Measurements from ENCODE around the gene RRBP1.

The RRBP1 gene

GRCh38 chr20:17685168-17685567 is 3.1 kb upstream of the RRBP1 start:
- in situ Hi-C loops (cut with MboI; ENCODE audit: low sequenced_read_pairs), result loop anchor here (25.0 kb wide), 1 partner anchor 202 kb away; no protein-coding TSS in a partner anchor

GRCh38 chr20:17684077-17684888 is 2.2 kb upstream of the RRBP1 start:
- in situ Hi-C loops (cut with MboI; ENCODE audit: low sequenced_read_pairs), result loop anchor here (25.0 kb wide), 1 partner anchor 203 kb away; no protein-coding TSS in a partner anchor

DNA sequence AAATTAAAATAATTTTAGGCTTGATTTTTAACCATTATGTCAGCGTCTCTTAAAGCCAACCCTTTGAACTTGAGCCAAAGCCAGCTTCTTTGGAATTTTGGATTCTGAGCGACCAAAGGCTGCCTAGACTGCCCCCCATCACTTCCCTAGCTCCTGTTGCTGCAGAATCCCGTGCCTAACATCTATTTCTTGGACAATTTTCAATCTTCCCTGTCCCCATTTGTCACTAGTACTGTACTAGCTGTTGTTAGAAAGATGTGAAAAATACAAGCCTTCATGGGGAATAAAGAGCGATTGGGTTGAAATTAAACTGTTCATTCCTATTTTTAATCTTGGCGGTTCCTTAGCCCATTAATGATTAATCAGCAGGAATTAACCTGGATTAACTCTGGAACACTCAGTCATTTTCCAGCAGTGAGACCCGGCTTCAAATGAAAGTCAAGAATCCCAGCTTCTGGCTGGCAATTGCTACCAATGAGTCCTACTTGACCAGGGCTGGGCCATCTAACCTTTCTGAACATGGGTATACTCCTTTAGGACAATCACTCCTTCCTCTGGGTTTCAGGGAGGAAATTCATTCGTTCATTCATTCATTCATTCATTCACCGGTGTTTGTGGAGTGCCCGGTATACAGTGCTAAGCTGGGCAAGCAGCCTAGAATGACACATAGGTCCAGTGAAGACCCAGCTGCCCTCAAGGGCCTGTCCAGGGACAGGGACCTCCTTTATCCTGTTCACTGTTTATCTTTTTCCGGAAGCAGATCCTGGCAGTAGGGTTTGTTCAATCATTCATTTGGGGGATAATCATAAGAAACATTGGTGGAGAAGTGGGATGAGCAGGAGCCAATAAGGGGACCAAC is 1.4 kb upstream of the RRBP1 start:
- in situ Hi-C loops (cut with MboI; ENCODE audit: low sequenced_read_pairs), result loop anchor here (25.0 kb wide), 1 partner anchor 204 kb away; no protein-coding TSS in a partner anchor

DNA sequence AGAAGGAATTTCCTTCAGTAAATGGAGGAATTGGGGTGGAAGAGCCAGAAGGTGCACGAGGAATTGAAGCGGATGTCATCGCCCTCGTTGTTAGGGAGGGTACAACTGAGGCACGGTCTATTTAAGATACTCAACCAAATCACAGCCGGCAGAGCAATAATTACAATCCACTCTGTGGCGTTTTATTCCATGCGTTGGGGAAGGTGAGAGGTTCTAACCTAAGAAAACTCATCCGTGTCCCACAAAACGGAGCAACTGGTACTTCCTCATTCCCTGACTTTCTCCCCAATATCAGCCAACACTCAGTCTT is 802 bp upstream of the RRBP1 start:
- in situ Hi-C loops (cut with MboI; ENCODE audit: low sequenced_read_pairs), result loop anchor here (25.0 kb wide), 1 partner anchor 204 kb away; no protein-coding TSS in a partner anchor

GRCh38 chr20:17681726-17682102 is 328 bp downstream of the RRBP1 start:
- in situ Hi-C loops (cut with MboI; ENCODE audit: low sequenced_read_pairs), result loop anchor here (25.0 kb wide), 1 partner anchor 206 kb away; no protein-coding TSS in a partner anchor

DNA sequence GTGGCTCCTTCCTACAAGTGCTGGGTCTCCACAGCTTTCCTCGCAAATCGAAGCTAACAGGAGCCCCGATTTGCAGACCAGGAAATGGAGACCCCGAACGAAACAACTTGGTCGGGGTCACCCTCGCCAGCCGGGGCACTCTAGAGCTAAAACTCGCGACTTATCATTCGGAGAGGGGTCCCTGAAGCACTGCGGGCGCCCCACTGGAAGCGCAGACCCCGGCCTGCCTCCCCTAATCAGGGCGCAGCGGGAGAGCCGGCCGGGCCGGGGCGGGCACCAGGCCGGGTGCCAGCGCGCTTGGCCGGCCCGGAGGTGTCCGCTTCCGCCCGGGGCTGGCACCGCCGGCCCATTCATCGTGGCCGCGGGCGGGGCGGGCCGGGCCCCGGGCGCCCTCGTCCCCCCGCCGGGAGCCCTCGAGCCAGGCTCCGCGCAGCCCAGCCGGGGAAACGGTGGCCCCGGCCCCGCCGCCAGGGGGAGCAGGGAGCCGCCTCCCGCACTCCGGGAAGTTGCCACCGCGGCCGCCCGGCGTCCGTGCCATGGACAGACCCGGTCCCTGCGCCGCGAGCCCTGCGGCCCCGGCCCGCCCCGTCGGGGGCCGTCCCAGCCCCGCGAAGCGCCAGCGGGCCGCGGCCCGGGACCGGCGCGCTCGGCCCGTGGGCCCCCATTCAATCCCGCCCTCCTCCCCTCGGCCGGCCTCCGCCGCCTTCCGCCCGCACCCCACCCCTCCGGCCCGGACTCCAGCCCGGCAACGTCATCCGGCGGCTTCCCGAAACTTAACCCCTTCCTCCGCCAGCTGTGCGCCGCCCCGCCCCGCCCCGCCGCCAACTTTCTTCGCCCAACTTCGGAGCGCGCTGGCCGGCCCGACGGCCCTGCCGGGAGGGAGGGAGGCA is 961 bp downstream of the RRBP1 start:
- in situ Hi-C loops (cut with MboI; ENCODE audit: low sequenced_read_pairs), result loop anchor here (25.0 kb wide), 1 partner anchor 206 kb away; no protein-coding TSS in a partner anchor

GRCh38 chr20:17679941-17680835 is 1.9 kb downstream of the RRBP1 start:
- in situ Hi-C loops (cut with MboI; ENCODE audit: low sequenced_read_pairs), result loop anchor here (25.0 kb wide), 1 partner anchor 207 kb away; no protein-coding TSS in a partner anchor

DNA sequence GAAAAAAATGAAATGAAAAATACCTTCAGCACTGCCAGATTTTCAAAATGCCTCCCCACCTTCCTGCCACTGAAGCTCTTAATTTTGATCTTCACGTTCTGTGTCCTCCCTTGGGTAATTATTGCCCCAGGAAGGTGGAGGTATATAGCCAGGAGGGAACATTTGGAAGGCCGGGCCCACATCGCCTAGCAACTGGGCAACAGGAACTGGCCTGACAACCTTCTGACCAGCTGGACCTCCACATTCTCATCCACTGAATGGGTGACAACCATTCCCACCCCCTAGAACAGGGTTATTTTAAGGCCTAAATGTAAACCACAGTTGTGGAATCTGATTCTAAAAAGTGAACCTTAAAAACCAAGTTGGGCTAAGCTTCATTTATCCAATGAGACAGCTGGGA is 3.2 kb downstream of the RRBP1 start:
- in situ Hi-C loops (cut with MboI; ENCODE audit: low sequenced_read_pairs), result loop anchor here (25.0 kb wide), 1 partner anchor 208 kb away; no protein-coding TSS in a partner anchor

DNA sequence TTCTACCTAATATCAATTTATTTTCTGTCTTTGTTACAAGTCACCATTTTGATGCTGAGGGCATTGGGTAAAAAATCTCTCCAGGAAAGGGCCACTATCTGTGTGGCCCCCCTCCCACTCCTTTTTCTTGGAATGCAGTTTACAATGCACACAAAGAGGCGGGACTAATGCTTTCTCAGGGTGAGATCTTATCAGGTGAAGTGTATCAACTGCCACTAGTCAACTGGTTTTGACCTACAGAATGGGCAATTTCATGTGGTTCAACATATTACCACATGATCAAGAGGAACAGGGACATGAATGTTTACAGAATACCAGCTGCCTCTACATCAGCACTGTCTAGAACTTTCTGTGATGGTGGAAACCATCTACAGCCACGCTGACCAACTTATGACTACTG is 3.7 kb downstream of the RRBP1 start:
- in situ Hi-C loops (cut with MboI; ENCODE audit: low sequenced_read_pairs), result loop anchor here (25.0 kb wide), 1 partner anchor 209 kb away; no protein-coding TSS in a partner anchor

- in situ Hi-C loops (cut with MboI; ENCODE audit: low sequenced_read_pairs), result loop anchor here (25.0 kb wide), 1 partner anchor 210 kb away; no protein-coding TSS in a partner anchor
These were observed 5.1 kb downstream of the RRBP1 start for GRCh38 chr20:17676942-17677341.

DNA sequence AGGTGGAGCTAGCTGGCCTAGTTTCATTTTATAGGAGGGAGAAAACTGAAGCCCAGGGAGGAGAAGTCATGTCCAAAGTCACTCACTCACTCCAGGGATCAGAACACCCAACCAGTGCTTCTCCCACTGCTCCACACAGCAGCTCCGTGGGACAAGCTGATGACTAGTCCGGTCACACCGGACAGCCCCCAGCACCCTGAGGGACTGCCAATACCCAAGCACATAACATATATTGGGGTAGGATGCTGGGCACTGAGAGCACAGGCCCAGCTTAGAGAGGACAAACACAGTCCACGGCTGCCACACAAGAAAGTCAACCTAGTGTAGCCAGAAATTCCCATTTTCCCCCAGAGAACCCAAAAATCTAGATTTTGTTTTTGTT is 5.7 kb downstream of the RRBP1 start:
- in situ Hi-C loops (cut with MboI; ENCODE audit: low sequenced_read_pairs), result loop anchor here (25.0 kb wide), 1 partner anchor 211 kb away; no protein-coding TSS in a partner anchor

GRCh38 chr20:17675519-17676377 is 6.3 kb downstream of the RRBP1 start:
- in situ Hi-C loops (cut with MboI; ENCODE audit: low sequenced_read_pairs), result loop anchor here (25.0 kb wide), 1 partner anchor 212 kb away; no protein-coding TSS in a partner anchor

DNA sequence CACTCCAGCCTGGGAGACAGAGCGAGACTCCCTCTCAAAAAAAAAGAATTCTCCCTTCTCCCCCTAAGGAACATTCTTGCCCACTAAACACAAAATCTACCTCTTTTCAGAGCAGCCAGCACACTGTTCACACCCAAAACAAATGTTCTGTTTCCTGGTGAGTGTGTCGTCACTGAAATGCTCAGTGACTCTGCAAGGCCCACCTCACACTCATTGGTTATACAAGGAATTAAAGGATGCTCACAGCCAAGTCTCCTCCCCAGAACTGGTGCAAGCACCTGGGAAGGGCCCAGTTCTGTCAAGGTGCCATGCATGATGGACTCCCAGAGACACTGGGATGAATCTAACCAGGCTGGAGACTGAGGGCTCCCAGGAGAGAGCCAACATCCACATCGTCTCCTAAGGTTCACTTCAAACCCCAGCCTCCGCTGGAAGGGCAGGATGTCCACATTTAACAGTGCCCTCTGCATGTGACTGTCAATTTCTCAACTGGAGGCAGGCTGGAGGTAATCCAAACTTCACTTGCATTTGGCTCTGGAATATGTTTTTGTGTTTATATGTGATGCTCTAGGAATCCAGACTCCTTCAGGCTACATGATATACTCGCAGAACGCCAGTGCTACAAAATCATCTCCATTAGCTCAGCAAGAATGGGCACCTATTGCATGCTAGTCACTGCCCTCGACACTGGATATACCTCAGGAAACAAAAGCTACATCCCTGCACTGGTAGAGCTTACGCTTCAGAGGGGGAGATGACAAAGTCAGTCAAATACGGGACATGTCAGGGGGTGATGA is 7.1 kb downstream of the RRBP1 start:
- in situ Hi-C loops (cut with MboI; ENCODE audit: low sequenced_read_pairs), result loop anchor here (25.0 kb wide), 1 partner anchor 212 kb away; no protein-coding TSS in a partner anchor

GRCh38 chr20:17673084-17673483 is 9.0 kb downstream of the RRBP1 start:
- in situ Hi-C loops (cut with MboI; ENCODE audit: low sequenced_read_pairs), result no loop called here

GRCh38 chr20:17671565-17671964 is 10.5 kb downstream of the RRBP1 start:
- in situ Hi-C loops (cut with MboI; ENCODE audit: low sequenced_read_pairs), result no loop called here

- in situ Hi-C loops (cut with MboI; ENCODE audit: low sequenced_read_pairs), result no loop called here
These were observed 11.0 kb downstream of the RRBP1 start for GRCh38 chr20:17671011-17671410.

- in situ Hi-C loops (cut with MboI; ENCODE audit: low sequenced_read_pairs), result no loop called here
These were observed 12.6 kb downstream of the RRBP1 start for GRCh38 chr20:17669306-17669931.

Data from HL-60/S4 treated with retinoic acid at 250 ng/mL for 4 days and 3 days (cell line).